Cardiac muscle cell (in vitro differentiated cells and primary cell): ENCODE data around the gene ZSWIM3. TPM values are rescaled to one million over a fixed set of nuclear protein-coding genes. Genes with fewer than 3 reads are reported as not detected.

Experiments used
- DNase-seq, 2 donors: peaks; one replicate each; pipeline versions ENCODE4 v3.0.0 to v3.0.0-alpha.2; 2010 to 2017; ENCODE audit warnings: low read depth in 1 of 2, low spot score in 1 of 2
- H3K27ac ChIP-seq: fragments of 200-600 bp; sonication (generic); 2 replicates; pipeline ENCODE4 v1.5.1; 2016
- H3K27me3 ChIP-seq: fragments of 200-600 bp; sonication (generic); 2 replicates; pipeline ENCODE4 v1.6.0; 2016; ENCODE audit warnings: control low read depth
- H3K36me3 ChIP-seq: fragments of 200-600 bp; sonication (generic); 2 replicates; pipeline ENCODE4 v1.5.1; 2016; ENCODE audit warnings: control low read depth
- H3K4me1 ChIP-seq: fragments of 200-600 bp; sonication (generic); 2 replicates; pipeline ENCODE4 v1.8.1; 2017; ENCODE audit warnings: low read depth, mild to moderate bottlenecking, mixed run types
- H3K4me3 ChIP-seq: fragments of 200-600 bp; sonication (generic); 2 replicates; pipeline ENCODE4 v1.5.1; 2016; ENCODE audit warnings: mild to moderate bottlenecking
- H3K9me3 ChIP-seq: fragments of 200-600 bp; sonication (generic); 2 replicates; pipeline ENCODE4 v1.5.1; 2017; ENCODE audit warnings: low read depth, mild to moderate bottlenecking, control low read depth
- CTCF ChIP-seq: IDR thresholded peaks from 2 replicates; pipeline ENCODE4 v1.5.1; 2012; ENCODE audit warnings: low read depth, mild to moderate bottlenecking, low read length
- polyA plus RNA-seq: library from polyadenylated mRNA; unstranded; fragments of >200 nt; fragmentation: Nextera tagmentation; extraction: Ambion mirVana; gene quantifications from 2 replicates; pipeline ENCODE4 v1.2.1, GENCODE V29; 2016
- total RNA-seq: library from RNA; depleted of rRNA; stranded (reverse); fragments of >200 nt; gene quantifications from 2 replicates; pipeline ENCODE4 v1.2.3, GENCODE V29; 2016

Gene ZSWIM3
- total and polyA plus RNA-seq, 2 experiments from 2014 or later = 2.2 to 8.0 TPM

- Histone ChIP-seq H3K27ac (peak overlapping the region; percentile 81), H3K4me3 (peak overlapping the region; percentile 40), H3K4me1 (no peaks in the 10 kb centered on the region), H3K9me3 (no peaks in the 10 kb centered on the region), H3K27me3 (no peaks in the 10 kb centered on the region), H3K36me3 (peaks cover 6% of the 10 kb centered on the region)
- peak; percentile 99 to 100 for DNase-seq
- TF ChIP-seq CTCF = no peak
These were observed 53.5 kb downstream of the ZSWIM3 start for GRCh38 chr20:45910670-45911485.

- H3K4me3 ChIP-seq = peak within 1 kb of the TSS; percentile 40
- no peaks in the 10 kb centered on the region for H3K9me3 ChIP-seq
- H3K27ac ChIP-seq = peak within 1 kb of the TSS; percentile 81
- peak; percentile 85 to 86 for DNase-seq
- TF ChIP-seq CTCF = no peak
- H3K36me3 ChIP-seq = peaks cover 2% of the 10 kb centered on the region
- H3K27me3 ChIP-seq = no peaks in the 10 kb centered on the region
- H3K4me1 ChIP-seq = no peaks in the 10 kb centered on the region
These were observed 54.3 kb downstream of the ZSWIM3 start, which contains the start of gene PLTP for GRCh38 chr20:45911486-45912343. PLTP (minus strand) TSS chr20:45912155; CDS start chr20:45911452, 703 bp downstream.

GRCh38 chr20:45912344-45912682 lies 54.9 kb downstream of the ZSWIM3 start:
- peak overlapping the region; percentile 81 for H3K27ac ChIP-seq
- no peaks in the 10 kb centered on the region for H3K4me1 ChIP-seq
- no peaks in the 10 kb centered on the region for H3K9me3 ChIP-seq
- DNase-seq = no peak
- no peak for TF ChIP-seq CTCF
- peaks cover 2% of the 10 kb centered on the region for H3K36me3 ChIP-seq
- H3K27me3 ChIP-seq = no peaks in the 10 kb centered on the region
- peak overlapping the region; percentile 40 for H3K4me3 ChIP-seq

GRCh38 chr20:45913116-45913515 lies 55.7 kb downstream of the ZSWIM3 start:
- H3K27ac ChIP-seq = no peak overlapping the region
- DNase-seq = no peak
- H3K9me3 ChIP-seq = no peaks in the 10 kb centered on the region
- no peaks in the 10 kb centered on the region for H3K27me3 ChIP-seq
- no peaks in the 10 kb centered on the region for H3K36me3 ChIP-seq
- no peaks in the 10 kb centered on the region for H3K4me1 ChIP-seq
- no peak overlapping the region for H3K4me3 ChIP-seq
- TF ChIP-seq CTCF = no peak

GRCh38 chr20:45917790-45918141 lies 60.4 kb downstream of the ZSWIM3 start:
- no peak for TF ChIP-seq CTCF
- no peaks in the 10 kb centered on the region for H3K36me3 ChIP-seq
- no peak overlapping the region for H3K27ac ChIP-seq
- no peak overlapping the region for H3K4me3 ChIP-seq
- peaks cover 7% of the 10 kb centered on the region for H3K4me1 ChIP-seq
- no peaks in the 10 kb centered on the region for H3K9me3 ChIP-seq
- no peaks in the 10 kb centered on the region for H3K27me3 ChIP-seq
- peak in 1 of 2 donors; percentile 80 for DNase-seq
